ENCODE measurements around the gene JMJD1C. TPM values are rescaled to one million over a fixed set of nuclear protein-coding genes. Genes with fewer than 3 reads are reported as not detected.

Gene JMJD1C
- total RNA-seq, 1 experiment from 2014 or later: 180 TPM

GRCh38 chr10:63236113-63236935, 229.5 kb downstream of the JMJD1C start:
- no peaks in the 10 kb centered on the region for H3K36me3 Mint-ChIP-seq
- ATAC-seq (no peak), DNase-seq (ENCODE audit: low spot score) (no peak)
- no peaks in the 10 kb centered on the region for H3K27me3 Mint-ChIP-seq (ENCODE audit: low read depth)
- H3K4me1 Mint-ChIP-seq: peaks cover 45% of the 10 kb centered on the region
- H3K4me3 Mint-ChIP-seq: no peak overlapping the region
- no peak overlapping the region for H3K27ac Mint-ChIP-seq
- TF ChIP-seq ZNF396 (CRISPR knock-in tag; IDR thresholded peaks at IDR 0.05; ENCODE audit: borderline replicate concordance) (no peak), USF2 (CRISPR knock-in tag; IDR thresholded peaks at IDR 0.05) (no peak), TEAD4 (CRISPR knock-in tag; IDR thresholded peaks at IDR 0.05) (no peak), NR1H2 (CRISPR knock-in tag; IDR thresholded peaks at IDR 0.05) (no peak), FOXP1 (CRISPR knock-in tag; IDR thresholded peaks at IDR 0.05; ENCODE audit: borderline replicate concordance) (no peak), MYBL2 (CRISPR knock-in tag; IDR thresholded peaks at IDR 0.05) (no peak), IRF1 (CRISPR knock-in tag; IDR thresholded peaks at IDR 0.05) (no peak), CBFB (CRISPR knock-in tag; IDR thresholded peaks at IDR 0.05; ENCODE audit: low read depth) (no peak), CTCF (IDR thresholded peaks at IDR 0.05) (no peak), ZNF138 (CRISPR knock-in tag; conservative IDR thresholded peaks at IDR 0.05) (no peak), GRHL2 (CRISPR knock-in tag; IDR thresholded peaks at IDR 0.05; ENCODE audit: insufficient replicate concordance, severe bottlenecking) (no peak), ZNF219 (CRISPR knock-in tag; IDR thresholded peaks at IDR 0.05; ENCODE audit: borderline replicate concordance) (no peak), ESRRA (CRISPR knock-in tag; IDR thresholded peaks at IDR 0.05; ENCODE audit: borderline replicate concordance) (no peak)
- TF ChIP-seq, protein P1, sequence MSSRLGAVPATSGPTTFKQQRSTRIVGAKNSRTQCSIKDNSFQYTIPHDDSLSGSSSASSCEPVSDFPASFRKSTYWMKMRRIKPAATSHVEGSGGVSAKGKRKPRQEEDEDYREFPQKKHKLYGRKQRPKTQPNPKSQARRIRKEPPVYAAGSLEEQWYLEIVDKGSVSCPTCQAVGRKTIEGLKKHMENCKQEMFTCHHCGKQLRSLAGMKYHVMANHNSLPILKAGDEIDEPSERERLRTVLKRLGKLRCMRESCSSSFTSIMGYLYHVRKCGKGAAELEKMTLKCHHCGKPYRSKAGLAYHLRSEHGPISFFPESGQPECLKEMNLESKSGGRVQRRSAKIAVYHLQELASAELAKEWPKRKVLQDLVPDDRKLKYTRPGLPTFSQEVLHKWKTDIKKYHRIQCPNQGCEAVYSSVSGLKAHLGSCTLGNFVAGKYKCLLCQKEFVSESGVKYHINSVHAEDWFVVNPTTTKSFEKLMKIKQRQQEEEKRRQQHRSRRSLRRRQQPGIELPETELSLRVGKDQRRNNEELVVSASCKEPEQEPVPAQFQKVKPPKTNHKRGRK (CRISPR knock-in tag; IDR thresholded peaks at IDR 0.05; ENCODE audit: borderline replicate concordance): no peak
- TF ChIP-seq, protein P2, sequence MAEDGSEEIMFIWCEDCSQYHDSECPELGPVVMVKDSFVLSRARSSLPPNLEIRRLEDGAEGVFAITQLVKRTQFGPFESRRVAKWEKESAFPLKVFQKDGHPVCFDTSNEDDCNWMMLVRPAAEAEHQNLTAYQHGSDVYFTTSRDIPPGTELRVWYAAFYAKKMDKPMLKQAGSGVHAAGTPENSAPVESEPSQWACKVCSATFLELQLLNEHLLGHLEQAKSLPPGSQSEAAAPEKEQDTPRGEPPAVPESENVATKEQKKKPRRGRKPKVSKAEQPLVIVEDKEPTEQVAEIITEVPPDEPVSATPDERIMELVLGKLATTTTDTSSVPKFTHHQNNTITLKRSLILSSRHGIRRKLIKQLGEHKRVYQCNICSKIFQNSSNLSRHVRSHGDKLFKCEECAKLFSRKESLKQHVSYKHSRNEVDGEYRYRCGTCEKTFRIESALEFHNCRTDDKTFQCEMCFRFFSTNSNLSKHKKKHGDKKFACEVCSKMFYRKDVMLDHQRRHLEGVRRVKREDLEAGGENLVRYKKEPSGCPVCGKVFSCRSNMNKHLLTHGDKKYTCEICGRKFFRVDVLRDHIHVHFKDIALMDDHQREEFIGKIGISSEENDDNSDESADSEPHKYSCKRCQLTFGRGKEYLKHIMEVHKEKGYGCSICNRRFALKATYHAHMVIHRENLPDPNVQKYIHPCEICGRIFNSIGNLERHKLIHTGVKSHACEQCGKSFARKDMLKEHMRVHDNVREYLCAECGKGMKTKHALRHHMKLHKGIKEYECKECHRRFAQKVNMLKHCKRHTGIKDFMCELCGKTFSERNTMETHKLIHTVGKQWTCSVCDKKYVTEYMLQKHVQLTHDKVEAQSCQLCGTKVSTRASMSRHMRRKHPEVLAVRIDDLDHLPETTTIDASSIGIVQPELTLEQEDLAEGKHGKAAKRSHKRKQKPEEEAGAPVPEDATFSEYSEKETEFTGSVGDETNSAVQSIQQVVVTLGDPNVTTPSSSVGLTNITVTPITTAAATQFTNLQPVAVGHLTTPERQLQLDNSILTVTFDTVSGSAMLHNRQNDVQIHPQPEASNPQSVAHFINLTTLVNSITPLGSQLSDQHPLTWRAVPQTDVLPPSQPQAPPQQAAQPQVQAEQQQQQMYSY (CRISPR knock-in tag; IDR thresholded peaks at IDR 0.05): no peak
- TF ChIP-seq, protein P3, sequence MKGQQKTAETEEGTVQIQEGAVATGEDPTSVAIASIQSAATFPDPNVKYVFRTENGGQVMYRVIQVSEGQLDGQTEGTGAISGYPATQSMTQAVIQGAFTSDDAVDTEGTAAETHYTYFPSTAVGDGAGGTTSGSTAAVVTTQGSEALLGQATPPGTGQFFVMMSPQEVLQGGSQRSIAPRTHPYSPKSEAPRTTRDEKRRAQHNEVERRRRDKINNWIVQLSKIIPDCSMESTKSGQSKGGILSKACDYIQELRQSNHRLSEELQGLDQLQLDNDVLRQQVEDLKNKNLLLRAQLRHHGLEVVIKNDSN (CRISPR knock-in tag; IDR thresholded peaks at IDR 0.05): no peak
- no peaks in the 10 kb centered on the region for H3K9me3 Mint-ChIP-seq
- ChIA-PET POLR2A (no interaction called here), CTCF (interaction anchor here (0.5 to 1.2 kb wide), 2 partner anchors 8 to 20 kb away, joined by 3 read pairs; no protein-coding TSS in a partner anchor)
